ENCODE data around the gene PHPT1. TPM values are rescaled to one million over a fixed set of nuclear protein-coding genes. Genes with fewer than 3 reads are reported as not detected.

PHPT1 gene
- total and polyA plus RNA-seq, 2 experiments from 2014 or later: 86.2 to 437 TPM

- ATAC-seq: no peak
- H3K27ac ChIP-seq (ENCODE audit: low read depth): no peak overlapping the region
- Mint-ChIP-seq H3K27ac (no peak overlapping the region), H3K27me3 (ENCODE audit: insufficient read depth, low read depth, poor library complexity) (peaks cover 38% of the 10 kb centered on the region), H3K36me3 (ENCODE audit: low read depth) (peaks cover 2% of the 10 kb centered on the region; the same call in 2 of the 3 replicates), H3K4me1 (peaks cover 9% of the 10 kb centered on the region; the same call in 2 of the 3 replicates), H3K4me3 (peak overlapping the region; percentile 93; the same call in 2 of the 3 replicates), H3K9me3 (no peaks in the 10 kb centered on the region)
- 0 out of 2 replicates have a peak, but pooled peaks cover 3% of the 10 kb centered on the region for H4K20me1 ChIP-seq (replicated peaks; ENCODE audit: insufficient read depth)
- H3K27me3 ChIP-seq (ENCODE audit: insufficient read depth): peaks cover 13% of the 10 kb centered on the region
- H3F3A ChIP-seq (replicated peaks; ENCODE audit: low read depth): 0 out of 2 replicates have a peak, but pooled peaks cover 5% of the 10 kb centered on the region
- H3K4me3 ChIP-seq: peak overlapping the region; percentile 88
- no peaks in the 10 kb centered on the region for H3K9me2 ChIP-seq (ENCODE audit: insufficient read depth)
- no peak for DNase-seq (ENCODE audit: low spot score)
- no peaks in the 10 kb centered on the region; the same call in 1 of the 2 replicates for H3K36me3 ChIP-seq (ENCODE audit: insufficient read depth)
- TF ChIP-seq NANOG (IDR thresholded peaks at IDR 0.05; ENCODE audit: borderline replicate concordance): no peak
- no peak for TF ChIP-seq ETS1 (IDR thresholded peaks at IDR 0.05)
- no peak for TF ChIP-seq STAT1 (IDR thresholded peaks at IDR 0.05; ENCODE audit: unreplicated experiment)
- no peak for TF ChIP-seq CREB1 (CRISPR knock-in tag; IDR thresholded peaks at IDR 0.05; ENCODE audit: low read depth)
- TF ChIP-seq ZNF331 (CRISPR knock-in tag; IDR thresholded peaks at IDR 0.05; ENCODE audit: low read depth): no peak
- no peak for TF ChIP-seq EZH2phosphoT487 (IDR thresholded peaks at IDR 0.05; ENCODE audit: unreplicated experiment)
- no peak; the same call in 1 of the 2 replicates for TF ChIP-seq POLR2AphosphoS5 (IDR thresholded peaks at IDR 0.05; ENCODE audit: low read depth)
- no peak for TF ChIP-seq REST (IDR thresholded peaks at IDR 0.05; ENCODE audit: unreplicated experiment)
- no peak for TF ChIP-seq CTCF (conservative IDR thresholded peaks at IDR 0.05; ENCODE audit: low read depth in 2 of 2)
- TF ChIP-seq JUNB (IDR thresholded peaks at IDR 0.05; ENCODE audit: unreplicated experiment): no peak
- no peak for TF ChIP-seq ZNF114 (CRISPR knock-in tag; IDR thresholded peaks at IDR 0.05)
- TF ChIP-seq ZNF462 (CRISPR knock-in tag; IDR thresholded peaks at IDR 0.05): no peak
- TF ChIP-seq EZH2 (IDR thresholded peaks at IDR 0.05; ENCODE audit: low read depth, unreplicated experiment): no peak
- peaks cover 9% of the 10 kb centered on the region; the same call in 1 of the 2 replicates for H3K4me1 ChIP-seq (ENCODE audit: insufficient read depth)
- H2AFZ ChIP-seq: no peak overlapping the region
- H3K4me2 ChIP-seq: peak overlapping the region; percentile 89
- no peaks in the 10 kb centered on the region for H3K79me2 ChIP-seq (replicated peaks; ENCODE audit: insufficient read depth)
These were observed 2.7 kb upstream of the PHPT1 start for GRCh38 chr9:136846376-136847087.

All from GM23338 (cell line).